ENCODE data around the gene LARP4B.

- TF ChIP-seq CTCF (IDR thresholded peaks at IDR 0.05) (no peak), EZH2 (IDR thresholded peaks at IDR 0.05; ENCODE audit: borderline replicate concordance, insufficient read depth, low read depth, low read length, poor library complexity, severe bottlenecking) (no peak)
These were observed 37.2 kb upstream of the LARP4B start for GRCh38 chr10:968546-969199.

Data from B cell (primary cell).